Fibroblast of lung (primary cell): ENCODE measurements around the gene CHTOP. TPM values are rescaled to one million over a fixed set of nuclear protein-coding genes. Genes with fewer than 3 reads are reported as not detected.

Experiments
- DNase-seq, 2 donors: peaks; one replicate each; pipeline versions ENCODE4 v3.0.0 to v3.0.0-alpha.2; 2010; ENCODE audit warnings: low read depth in 2 of 2
- H2AFZ ChIP-seq: 2 replicates; pipeline ENCODE4 v1.5.1; 2012; ENCODE audit warnings: low read length, control low read depth, inconsistent platforms
- H3K27ac ChIP-seq: 2 replicates; pipeline ENCODE4 v1.5.1; 2011; ENCODE audit warnings: low read length, control low read depth; ENCODE audit not compliant: insufficient read depth
- H3K27me3 ChIP-seq: 2 replicates; pipeline ENCODE4 v1.5.1; 2011; ENCODE audit warnings: mild to moderate bottlenecking, low read length; ENCODE audit not compliant: control insufficient read depth, insufficient read depth
- H3K36me3 ChIP-seq: 2 replicates; pipeline ENCODE4 v1.5.1; 2011; ENCODE audit warnings: low read length; ENCODE audit not compliant: control insufficient read depth, insufficient read depth
- H3K4me1 ChIP-seq: 2 replicates; pipeline ENCODE4 v1.5.1; 2011; ENCODE audit warnings: low read length; ENCODE audit not compliant: control insufficient read depth, insufficient read depth; ENCODE audit errors: extremely low read depth
- H3K4me2 ChIP-seq: 2 replicates; pipeline ENCODE4 v1.5.1; 2011; ENCODE audit warnings: low read length, control low read depth; ENCODE audit not compliant: insufficient read depth; ENCODE audit errors: extremely low read depth
- H3K4me3 ChIP-seq, 4 experiments: fragments of 200-600 bp in 1 of 4; sonication (generic) in 1 of 4; replicated peaks in 1 of 4; 2 replicates each; pipeline ENCODE4 v1.5.1; 2011 to 2016; ENCODE audit warnings: low read length in 4 of 4, low read depth in 3 of 4, mild to moderate bottlenecking in 3 of 4, control low read depth in 2 of 4, inconsistent platforms in 1 of 4, mixed read lengths in 1 of 4; ENCODE audit not compliant: insufficient read depth in 1 of 4; ENCODE audit errors: control extremely low read depth in 1 of 4
- H3K79me2 ChIP-seq: 2 replicates; pipeline ENCODE4 v1.5.1; 2012; ENCODE audit warnings: mild to moderate bottlenecking, low read length, inconsistent platforms; ENCODE audit not compliant: control insufficient read depth, insufficient read depth
- H3K9ac ChIP-seq: 2 replicates; pipeline ENCODE4 v1.5.1; 2011; ENCODE audit warnings: mild to moderate bottlenecking, low read length, control low read depth; ENCODE audit not compliant: insufficient read depth
- H3K9me3 ChIP-seq: 2 replicates; pipeline ENCODE4 v1.5.1; 2012; ENCODE audit warnings: low read depth, low read length; ENCODE audit not compliant: control insufficient read depth, insufficient read depth
- H4K20me1 ChIP-seq: 2 replicates; pipeline ENCODE4 v1.5.1; 2011; ENCODE audit warnings: low read length; ENCODE audit not compliant: control insufficient read depth, insufficient read depth; ENCODE audit errors: extremely low read depth
- CTCF ChIP-seq, 2 donors: IDR thresholded peaks in 1 of 2; conservative IDR thresholded peaks in 1 of 2; 1 replicate in 1 of 2; 2 replicates in 1 of 2; pipeline ENCODE4 v1.5.1; 2011 to 2012; ENCODE audit warnings: low read length in 2 of 2, control low read depth in 1 of 2, inconsistent platforms in 1 of 2, low read depth in 1 of 2, mild to moderate bottlenecking in 1 of 2
- EZH2 ChIP-seq: IDR thresholded peaks from 2 replicates; pipeline ENCODE4 v1.5.1; 2012; ENCODE audit warnings: low read length, control low read depth, mild to moderate bottlenecking; ENCODE audit errors: missing control alignments
- polyA plus RNA-seq, 2 donors: library from polyadenylated mRNA; depleted of rRNA in 1 of 2; stranded (reverse) in 1 of 2; unstranded in 1 of 2; fragments of >200 nt; gene quantifications; 2 replicates each; pipeline ENCODE4 v1.2.1, GENCODE V29; 2011 to 2012; ENCODE audit warnings: missing spikeins in 1 of 2
- total RNA-seq: library from RNA; depleted of rRNA; stranded (reverse); fragments of >200 nt; gene quantifications from 2 replicates; pipeline ENCODE4 v1.2.1, GENCODE V29; 2014

The CHTOP gene
- total and polyA plus RNA-seq, 2 donors (not counting 1 experiment from before 2014, with no cell fraction given), result 34.0 to 47.6 TPM

- Histone ChIP-seq H3K4me2 (peak overlapping the region; percentile 91), H3K9ac (no peak overlapping the region), H3K4me3 (peak overlapping the region; percentile 16 to 92 (median 44)), H3K9me3 (no peaks in the 10 kb centered on the region), H3K36me3 (peaks cover 12% of the 10 kb centered on the region), H3K27me3 (no peaks in the 10 kb centered on the region), H2AFZ (peak overlapping the region; percentile 21), H4K20me1 (no peaks in the 10 kb centered on the region), H3K4me1 (peaks cover 7% of the 10 kb centered on the region), H3K27ac (peak overlapping the region; percentile 93), H3K79me2 (peaks cover 32% of the 10 kb centered on the region)
- TF ChIP-seq EZH2, result no peak
- no peak for TF ChIP-seq CTCF (conservative IDR thresholded peaks at IDR 0.05 in 1 of 2, IDR thresholded peaks at IDR 0.05 in 1 of 2; ENCODE audit: low read depth in 1 of 2, low read length in 2 of 2)
- DNase-seq, result no peak
Measured at GRCh38 chr1:153633161-153633753, 609 bp upstream of the CHTOP start.

- no peak overlapping the region for H3K27ac ChIP-seq
- peaks cover 7% of the 10 kb centered on the region for H3K4me1 ChIP-seq
- no peak for DNase-seq
- H3K79me2 ChIP-seq, result peaks cover 35% of the 10 kb centered on the region
- H3K9me3 ChIP-seq, result no peaks in the 10 kb centered on the region
- H3K9ac ChIP-seq, result no peak overlapping the region
- no peaks in the 10 kb centered on the region for H3K27me3 ChIP-seq
- no peaks in the 10 kb centered on the region for H4K20me1 ChIP-seq
- TF ChIP-seq EZH2 (no peak), CTCF (conservative IDR thresholded peaks at IDR 0.05 in 1 of 2, IDR thresholded peaks at IDR 0.05 in 1 of 2; ENCODE audit: low read depth in 1 of 2, low read length in 2 of 2) (no peak)
- H3K4me2 ChIP-seq, result peak overlapping the region; percentile 54
- H2AFZ ChIP-seq, result no peak overlapping the region
- peak overlapping the region in 2 of 4 experiments; percentile 23 to 92 for H3K4me3 ChIP-seq
- peaks cover 22% of the 10 kb centered on the region for H3K36me3 ChIP-seq
Measured at GRCh38 chr1:153635872-153636271, 2.0 kb downstream of the CHTOP start.

- TF ChIP-seq EZH2, result no peak
- TF ChIP-seq CTCF (conservative IDR thresholded peaks at IDR 0.05 in 1 of 2, IDR thresholded peaks at IDR 0.05 in 1 of 2; ENCODE audit: low read depth in 1 of 2, low read length in 2 of 2), result no peak
- peaks cover 23% of the 10 kb centered on the region for H3K36me3 ChIP-seq
- H3K27me3 ChIP-seq, result no peaks in the 10 kb centered on the region
- no peak overlapping the region for H3K27ac ChIP-seq
- no peak overlapping the region for H2AFZ ChIP-seq
- no peaks in the 10 kb centered on the region for H4K20me1 ChIP-seq
- no peak overlapping the region for H3K4me2 ChIP-seq
- H3K9ac ChIP-seq, result no peak overlapping the region
- peaks cover 35% of the 10 kb centered on the region for H3K79me2 ChIP-seq
- peaks cover 7% of the 10 kb centered on the region for H3K4me1 ChIP-seq
- DNase-seq, result no peak
- no peaks in the 10 kb centered on the region for H3K9me3 ChIP-seq
- H3K4me3 ChIP-seq, result no peak overlapping the region
Measured at GRCh38 chr1:153636312-153636711, 2.4 kb downstream of the CHTOP start.
